Caco-2 (cell line): ENCODE measurements around the gene OTULINL. TPM values are rescaled to one million over a fixed set of nuclear protein-coding genes. Genes with fewer than 3 reads are reported as not detected.

ENCODE experiments used
- BruUV-seq: library from RNA; stranded (reverse); fragments of 400-500 nt; replicated peaks from 2 replicates; lab custom pipeline; 2021; lab: Mats Ljungman, UMichigan
- CTCF ChIA-PET: fragments of 300-600 bp; sonication (Branson Sonifier 250); formaldehyde crosslinking; loops from one replicate; lab custom pipeline; 2022; ENCODE audit warnings: antibody characterized with exemption; lab: Charles Lee
- POLR2A ChIA-PET: fragments of 300-600 bp; sonication (Branson Sonifier 250); formaldehyde crosslinking; loops from one replicate; lab custom pipeline; 2022; ENCODE audit warnings: antibody characterized with exemption; lab: Charles Lee
- DNase-seq, 2 experiments: peaks; one replicate each; pipeline versions ENCODE4 v3.0.0 to v3.0.0-alpha.2; 2020 to 2022
- H3K27me3 ChIP-seq: replicated peaks from 2 replicates; pipeline ENCODE4 v1.6.0; 2011; ENCODE audit warnings: low read length; ENCODE audit not compliant: control insufficient read depth, insufficient read depth
- H3K36me3 ChIP-seq: 2 replicates; pipeline ENCODE4 v1.5.1; 2011; ENCODE audit warnings: low read length; ENCODE audit not compliant: control insufficient read depth, insufficient read depth
- H3K4me1 ChIP-seq: fragments of 250-450 bp; sonication (Bioruptor Pico); 2 replicates; pipeline ENCODE4 v1.5.1; 2020; ENCODE audit warnings: mild to moderate bottlenecking
- H3K4me3 ChIP-seq: 2 replicates; pipeline ENCODE4 v1.5.1; 2011; ENCODE audit warnings: low read depth, mild to moderate bottlenecking, control low read depth, low read length
- H3K9me3 ChIP-seq: fragments of 250-450 bp; sonication (Bioruptor Pico); 2 replicates; pipeline ENCODE4 v1.5.1; 2020; ENCODE audit warnings: mild to moderate bottlenecking, moderate library complexity
- H3K27ac Mint-ChIP-seq: one replicate; pipeline ENCODE4 v1.8.0; 2022; ENCODE audit warnings: mixed read lengths; ENCODE audit not compliant: unreplicated experiment
- H3K27me3 Mint-ChIP-seq: one replicate; pipeline ENCODE4 v1.8.0; 2022; ENCODE audit warnings: mixed read lengths; ENCODE audit not compliant: insufficient read depth, unreplicated experiment
- H3K36me3 Mint-ChIP-seq: one replicate; pipeline ENCODE4 v1.8.0; 2022; ENCODE audit warnings: mild to moderate bottlenecking, mixed read lengths; ENCODE audit not compliant: insufficient read depth, unreplicated experiment
- H3K4me1 Mint-ChIP-seq: one replicate; pipeline ENCODE4 v1.8.0; 2022; ENCODE audit warnings: low read depth, mixed read lengths; ENCODE audit not compliant: unreplicated experiment
- H3K4me3 Mint-ChIP-seq: one replicate; pipeline ENCODE4 v1.8.0; 2022; ENCODE audit warnings: mild to moderate bottlenecking, moderate library complexity, mixed read lengths; ENCODE audit not compliant: unreplicated experiment
- H3K9me3 Mint-ChIP-seq: one replicate; pipeline ENCODE4 v1.8.0; 2022; ENCODE audit warnings: mixed read lengths; ENCODE audit not compliant: unreplicated experiment
- intact Hi-C: fragments of 100-400 bp; cut with micrococcal nuclease; formaldehyde crosslinking; loops from one replicate; pipeline ENCODE4 v1.10.0; 2022; ENCODE audit not compliant: unreplicated experiment
- total RNA-seq: library from RNA; stranded (reverse); gene quantifications from 2 replicates; pipeline ENCODE4 v1.2.3, GENCODE V29; 2022
- TF ChIP-seq, protein P1 (sequence below), 2 experiments: fragments of 200-600 bp in 1 of 2; IDR thresholded peaks; 1 replicate in 1 of 2; 2 replicates in 1 of 2; pipeline versions ENCODE4 v1.5.1 to v1.8.0; 2011 to 2022; ENCODE audit warnings: antibody characterized with exemption in 1 of 2, control low read depth in 1 of 2, inconsistent platforms in 1 of 2, low read depth in 1 of 2, low read length in 1 of 2, mild to moderate bottlenecking in 1 of 2, moderate library complexity in 1 of 2; ENCODE audit not compliant: insufficient read depth in 1 of 2, severe bottlenecking in 1 of 2, unreplicated experiment in 1 of 2

OTULINL gene
- total RNA-seq, 1 experiment from 2014 or later: 18.3 TPM

DNA sequence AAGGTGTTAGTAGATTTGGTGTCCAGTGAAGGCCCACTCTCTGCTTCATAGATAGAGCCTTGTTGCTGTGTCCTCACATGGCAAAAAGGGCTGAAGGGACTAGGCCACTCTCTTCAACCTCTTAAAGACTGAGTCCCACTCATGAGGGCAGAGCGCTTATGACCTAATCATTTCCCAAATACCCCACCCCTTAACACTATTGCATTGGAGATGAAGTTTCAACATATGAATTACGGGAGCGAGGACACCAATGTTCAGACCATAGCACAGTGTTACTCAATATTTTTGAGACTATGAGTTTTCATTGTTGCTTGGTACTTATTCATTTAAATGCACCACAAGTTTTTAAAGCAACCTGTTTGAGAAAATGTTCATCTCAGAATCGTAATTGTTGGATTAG is 8.8 kb upstream of the OTULINL start:
- H3K36me3 ChIP-seq: no peaks in the 10 kb centered on the region
- no peaks in the 10 kb centered on the region for H3K27me3 ChIP-seq
- H3K27ac Mint-ChIP-seq: no peak overlapping the region
- peaks cover 17% of the 10 kb centered on the region for H3K4me1 Mint-ChIP-seq
- DNase-seq: no peak
- BruUV-seq: no TSS peak
- POLR2A ChIA-PET: no interaction called here
- H3K9me3 Mint-ChIP-seq: peaks cover 16% of the 10 kb centered on the region
- H3K4me1 ChIP-seq: no peaks in the 10 kb centered on the region
- H3K36me3 Mint-ChIP-seq: no peaks in the 10 kb centered on the region
- CTCF ChIA-PET: no interaction called here
- H3K4me3 Mint-ChIP-seq: no peak overlapping the region
- no peak overlapping the region for H3K4me3 ChIP-seq
- no peaks in the 10 kb centered on the region for H3K9me3 ChIP-seq
- intact Hi-C loops: no loop called here
- TF ChIP-seq, protein P1, sequence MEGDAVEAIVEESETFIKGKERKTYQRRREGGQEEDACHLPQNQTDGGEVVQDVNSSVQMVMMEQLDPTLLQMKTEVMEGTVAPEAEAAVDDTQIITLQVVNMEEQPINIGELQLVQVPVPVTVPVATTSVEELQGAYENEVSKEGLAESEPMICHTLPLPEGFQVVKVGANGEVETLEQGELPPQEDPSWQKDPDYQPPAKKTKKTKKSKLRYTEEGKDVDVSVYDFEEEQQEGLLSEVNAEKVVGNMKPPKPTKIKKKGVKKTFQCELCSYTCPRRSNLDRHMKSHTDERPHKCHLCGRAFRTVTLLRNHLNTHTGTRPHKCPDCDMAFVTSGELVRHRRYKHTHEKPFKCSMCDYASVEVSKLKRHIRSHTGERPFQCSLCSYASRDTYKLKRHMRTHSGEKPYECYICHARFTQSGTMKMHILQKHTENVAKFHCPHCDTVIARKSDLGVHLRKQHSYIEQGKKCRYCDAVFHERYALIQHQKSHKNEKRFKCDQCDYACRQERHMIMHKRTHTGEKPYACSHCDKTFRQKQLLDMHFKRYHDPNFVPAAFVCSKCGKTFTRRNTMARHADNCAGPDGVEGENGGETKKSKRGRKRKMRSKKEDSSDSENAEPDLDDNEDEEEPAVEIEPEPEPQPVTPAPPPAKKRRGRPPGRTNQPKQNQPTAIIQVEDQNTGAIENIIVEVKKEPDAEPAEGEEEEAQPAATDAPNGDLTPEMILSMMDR (IDR thresholded peaks at IDR 0.05; ENCODE audit: insufficient read depth in 1 of 2, low read depth in 1 of 2, low read length in 1 of 2, severe bottlenecking in 1 of 2, unreplicated experiment in 1 of 2): no peak
- no peaks in the 10 kb centered on the region for H3K27me3 Mint-ChIP-seq

DNA sequence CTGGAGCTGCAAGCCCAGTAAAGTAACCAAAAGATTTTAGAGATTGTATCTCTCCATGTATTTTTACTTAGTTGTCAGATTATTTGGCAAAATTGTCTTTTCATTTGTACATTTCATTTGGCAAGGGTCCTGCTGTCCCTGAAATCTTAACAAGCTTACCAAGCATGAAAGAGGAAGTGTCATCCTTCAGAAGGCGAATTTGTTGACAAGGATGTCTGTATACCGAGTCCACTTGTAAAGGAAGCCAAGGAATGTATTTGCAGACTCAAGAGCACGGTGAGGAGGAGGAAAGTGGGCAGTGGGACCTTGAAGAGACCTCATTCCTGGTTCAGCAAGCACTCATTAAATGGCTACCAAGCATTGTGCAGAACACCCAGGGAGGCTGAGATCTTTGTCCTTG is 7.5 kb upstream of the OTULINL start:
- no peak overlapping the region for H3K27ac Mint-ChIP-seq
- no peaks in the 10 kb centered on the region for H3K9me3 ChIP-seq
- no TSS peak for BruUV-seq
- no peaks in the 10 kb centered on the region for H3K36me3 Mint-ChIP-seq
- H3K27me3 Mint-ChIP-seq: no peaks in the 10 kb centered on the region
- no peaks in the 10 kb centered on the region for H3K27me3 ChIP-seq
- POLR2A ChIA-PET: no interaction called here
- H3K4me3 Mint-ChIP-seq: no peak overlapping the region
- peaks cover 5% of the 10 kb centered on the region for H3K9me3 Mint-ChIP-seq
- CTCF ChIA-PET: no interaction called here
- TF ChIP-seq, protein P1 (IDR thresholded peaks at IDR 0.05; ENCODE audit: insufficient read depth in 1 of 2, low read depth in 1 of 2, low read length in 1 of 2, severe bottlenecking in 1 of 2, unreplicated experiment in 1 of 2): no peak
- H3K36me3 ChIP-seq: no peaks in the 10 kb centered on the region
- H3K4me1 ChIP-seq: no peaks in the 10 kb centered on the region
- no peak overlapping the region for H3K4me3 ChIP-seq
- no peak for DNase-seq
- peaks cover 14% of the 10 kb centered on the region for H3K4me1 Mint-ChIP-seq
- intact Hi-C loops: no loop called here

DNA sequence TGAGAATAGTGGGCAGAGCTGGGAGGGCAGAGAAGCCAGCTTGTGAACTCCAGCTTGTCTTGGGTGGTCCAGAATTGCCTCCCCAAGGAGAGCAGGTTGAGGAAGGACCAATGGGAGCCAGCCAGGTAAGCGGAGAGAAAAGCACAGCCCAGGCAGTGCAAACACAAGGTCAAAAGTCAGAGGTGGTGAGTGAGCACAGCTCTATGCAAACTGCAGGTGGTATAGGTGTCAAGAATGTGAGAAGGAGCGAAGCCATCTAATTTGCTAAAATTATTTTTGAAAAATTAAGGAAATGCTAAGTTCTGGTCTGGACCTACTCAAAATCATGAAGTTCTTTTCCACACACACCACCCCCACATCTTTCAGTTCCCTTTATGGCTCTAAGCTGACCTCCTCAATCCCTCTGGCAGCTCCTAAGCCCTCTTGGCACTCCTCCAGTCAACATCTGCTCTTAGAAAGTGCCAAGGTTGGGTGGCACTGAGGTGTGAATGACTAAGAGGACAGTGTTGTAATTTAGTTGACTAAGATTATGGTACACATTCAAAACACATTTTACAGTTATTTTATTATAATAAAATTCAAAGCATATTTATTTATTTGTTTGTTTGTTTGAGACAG is 6.6 kb upstream of the OTULINL start:
- Mint-ChIP-seq H3K27ac (no peak overlapping the region), H3K27me3 (no peaks in the 10 kb centered on the region), H3K4me3 (no peak overlapping the region), H3K4me1 (peaks cover 5% of the 10 kb centered on the region), H3K9me3 (no peaks in the 10 kb centered on the region), H3K36me3 (no peaks in the 10 kb centered on the region)
- intact Hi-C loops: no loop called here
- Histone ChIP-seq H3K4me3 (no peak overlapping the region), H3K9me3 (no peaks in the 10 kb centered on the region), H3K27me3 (no peaks in the 10 kb centered on the region), H3K36me3 (no peaks in the 10 kb centered on the region), H3K4me1 (no peaks in the 10 kb centered on the region)
- no TSS peak for BruUV-seq
- TF ChIP-seq, protein P1 (IDR thresholded peaks at IDR 0.05; ENCODE audit: insufficient read depth in 1 of 2, low read depth in 1 of 2, low read length in 1 of 2, severe bottlenecking in 1 of 2, unreplicated experiment in 1 of 2): no peak
- POLR2A ChIA-PET: no interaction called here
- DNase-seq: no peak
- CTCF ChIA-PET: no interaction called here
